Fibroblast of mammary gland (primary cell): ENCODE measurements around the gene CKMT2.
"Not testable (repeated sequence)": the region's sequence is repeated elsewhere in the genome, so short reads cannot be mapped to it uniquely, and the experiment has no call there.

Source experiments
- DNase-seq: peaks from one replicate; pipeline ENCODE4 v3.0.0-alpha.2; 2010; ENCODE audit warnings: low read depth
- H3K4me3 ChIP-seq: 2 replicates; pipeline ENCODE4 v1.5.1; 2011; ENCODE audit warnings: low read depth, mild to moderate bottlenecking, low read length, moderate library complexity; ENCODE audit not compliant: control insufficient read depth
- CTCF ChIP-seq: conservative IDR thresholded peaks from 2 replicates; pipeline ENCODE4 v1.5.1; 2011; ENCODE audit warnings: low read depth, low read length, inconsistent platforms; ENCODE audit not compliant: control insufficient read depth, insufficient read depth

Gene CKMT2

GRCh38 chr5:81283976-81284375 lies 50.9 kb downstream of the CKMT2 start:
- TF ChIP-seq CTCF = no peak
- DNase-seq = no peak

GRCh38 chr5:81286059-81286617 lies 53.0 kb downstream of the CKMT2 start:
- no peak for TF ChIP-seq CTCF
- H3K4me3 ChIP-seq = no peak overlapping the region
- DNase-seq = no peak

More at GRCh38 chr5:81283976-81284375, 50.9 kb downstream of the CKMT2 start:
- no peak overlapping the region for H3K4me3 ChIP-seq

GRCh38 chr5:81288021-81288433 lies 54.9 kb downstream of the CKMT2 start:
- no peak for TF ChIP-seq CTCF
- DNase-seq = no peak
- H3K4me3 ChIP-seq = no peak overlapping the region

GRCh38 chr5:81290146-81290545 lies 57.0 kb downstream of the CKMT2 start:
- H3K4me3 ChIP-seq = no peak overlapping the region
- TF ChIP-seq CTCF = no peak
- DNase-seq = no peak

- H3K4me3 ChIP-seq = no peak overlapping the region
- no peak for DNase-seq
These were observed 59.0 kb downstream of the CKMT2 start for GRCh38 chr5:81292130-81292529.

GRCh38 chr5:81294021-81294420 lies 60.9 kb downstream of the CKMT2 start:
- DNase-seq, H3K4me3 ChIP-seq: not testable (repeated sequence)

More at GRCh38 chr5:81292130-81292529, 59.0 kb downstream of the CKMT2 start:
- no peak for TF ChIP-seq CTCF

GRCh38 chr5:81297531-81297930 lies 64.4 kb downstream of the CKMT2 start:
- no peak for TF ChIP-seq CTCF
- H3K4me3 ChIP-seq = no peak overlapping the region
- DNase-seq = no peak

- DNase-seq = no peak
- no peak for TF ChIP-seq CTCF
- H3K4me3 ChIP-seq = peak overlapping the region; percentile 83
These were observed 67.8 kb downstream of the CKMT2 start for GRCh38 chr5:81300921-81301270.
